Thyroid gland (tissue), 4 donors: ENCODE results near the gene IFITM1.
"Not testable (repeated sequence)": the region's sequence is repeated elsewhere in the genome, so short reads cannot be mapped to it uniquely, and the experiment has no call there.

Experiments
- CTCF ChIP-seq, 6 experiments: fragments of 200-600 bp in 3 of 6; fragments of 450-650 bp in 3 of 6; sonication (generic) in 3 of 6; IDR thresholded peaks; one replicate each; pipeline ENCODE4 v1.5.1; 2016 to 2019; ENCODE audit warnings: antibody characterized with exemption in 6 of 6, mild to moderate bottlenecking in 2 of 6, inconsistent platforms in 1 of 6, moderate library complexity in 1 of 6
- POLR2A ChIP-seq, 2 donors: fragments of 450-650 bp; IDR thresholded peaks; one replicate each; pipeline ENCODE4 v1.6.1; 2017; ENCODE audit warnings: antibody characterized with exemption in 2 of 2, mild to moderate bottlenecking in 2 of 2, moderate library complexity in 1 of 2

- not testable (repeated sequence) for TF ChIP-seq POLR2A, CTCF (IDR thresholded peaks at IDR 0.05)
Observed at GRCh38 chr11:308740-309665, 4.8 kb upstream of the IFITM1 start.
